GM12878 (cell line): ENCODE measurements around the gene TNS4. TPM values are rescaled to one million over a fixed set of nuclear protein-coding genes. Genes with fewer than 3 reads are reported as not detected.

Experiments used
- ATAC-seq: fragments of 200-7000 bp; cut with Tn5 transposase; 3 replicates; pipeline ENCODE4 v1.9.1; 2020; ENCODE audit warnings: mild to moderate bottlenecking, moderate library complexity
- BruUV-seq: library from RNA; stranded (reverse); fragments of 400-500 nt; replicated peaks from 2 replicates; lab custom pipeline; 2021; lab: Mats Ljungman, UMichigan
- CTCF ChIA-PET: fragments of 300-600 bp; sonication (Branson Sonifier 250); formaldehyde crosslinking; extraction: SDS; loops from one replicate; lab custom pipeline; 2021; ENCODE audit warnings: inconsistent platforms; lab: Yijun Ruan, JAX
- POLR2A ChIA-PET: fragments of 350-600 bp; formaldehyde crosslinking; extraction: SDS; loops from one replicate; lab custom pipeline; 2021; ENCODE audit warnings: inconsistent platforms; lab: Charles Lee
- RAD21 ChIA-PET: fragments of 300-600 bp; sonication (Branson Sonifier 250); formaldehyde crosslinking; loops from one replicate; lab custom pipeline; 2023; ENCODE audit warnings: antibody characterized with exemption; ENCODE audit not compliant: unreplicated experiment; lab: Charles Lee
- SMC1A ChIA-PET: fragments of 300-600 bp; sonication (Branson Sonifier 250); formaldehyde crosslinking; loops from one replicate; lab custom pipeline; 2023; ENCODE audit not compliant: unreplicated experiment, uncharacterized antibody; lab: Charles Lee
- DNase-seq: peaks from one replicate; pipeline ENCODE4 v3.0.0-alpha.2; 2011; ENCODE audit warnings: low read depth, low spot score
- FAIRE-seq: peaks from 3 replicates; lab custom pipeline; 2011; peaks lifted over from hg19 to GRCh38; lab: Jason Lieb, UNC
- H2AFZ ChIP-seq: 2 replicates; pipeline ENCODE4 v1.6.0; 2011; ENCODE audit warnings: low read depth, low read length, control low read depth; ENCODE audit not compliant: control insufficient read depth
- H3K27ac ChIP-seq: 2 replicates; pipeline ENCODE4 v1.5.1; 2011; ENCODE audit warnings: control low read depth; ENCODE audit not compliant: control insufficient read depth, insufficient read depth
- H3K27me3 ChIP-seq, 2 experiments: replicated peaks in 1 of 2; 2 replicates each; pipeline versions ENCODE4 v1.6.0 to v1.6.1; 2011; ENCODE audit warnings: low read length in 1 of 2; ENCODE audit not compliant: control insufficient read depth in 2 of 2, insufficient read depth in 2 of 2
- H3K36me3 ChIP-seq, 2 experiments: 2 replicates each; pipeline ENCODE4 v1.5.1; 2011; ENCODE audit warnings: low read length in 1 of 2; ENCODE audit not compliant: control insufficient read depth in 2 of 2, insufficient read depth in 2 of 2
- H3K4me1 ChIP-seq: 2 replicates; pipeline ENCODE4 v1.6.1; 2011; ENCODE audit warnings: mild to moderate bottlenecking, low read length, moderate library complexity, mixed read lengths; ENCODE audit not compliant: control insufficient read depth, insufficient read depth
- H3K4me2 ChIP-seq: 2 replicates; pipeline ENCODE4 v1.6.0; 2011; ENCODE audit warnings: control low read depth; ENCODE audit not compliant: control insufficient read depth, insufficient read depth
- H3K4me3 ChIP-seq: fragments of 200-600 bp; sonication (generic); 2 replicates; pipeline ENCODE4 v1.5.1; 2016
- H3K79me2 ChIP-seq: 2 replicates; pipeline ENCODE4 v1.6.0; 2011; ENCODE audit warnings: low read length; ENCODE audit not compliant: control insufficient read depth, insufficient read depth
- H3K9ac ChIP-seq: 2 replicates; pipeline ENCODE4 v1.8.0; 2011; ENCODE audit warnings: low read length, control low read depth, mixed read lengths; ENCODE audit not compliant: control insufficient read depth, insufficient read depth
- H3K9me3 ChIP-seq: replicated peaks from 3 replicates; pipeline ENCODE4 v1.5.1; 2011; ENCODE audit warnings: mild to moderate bottlenecking, low read length; ENCODE audit not compliant: control insufficient read depth, insufficient read depth
- H4K20me1 ChIP-seq: 2 replicates; pipeline ENCODE4 v1.6.0; 2011; ENCODE audit not compliant: control insufficient read depth, insufficient read depth
- POLR2AphosphoS5 ChIP-seq: IDR thresholded peaks from 2 replicates; pipeline ENCODE4 v1.6.1; 2011; ENCODE audit warnings: mild to moderate bottlenecking, low read length, inconsistent platforms
- RUNX3 ChIP-seq: IDR thresholded peaks from 2 replicates; pipeline ENCODE4 v1.6.1; 2012; ENCODE audit warnings: low read length, inconsistent platforms
- in situ Hi-C: fragments of 300-500 bp; cut with MboI; formaldehyde crosslinking; loops from 9 replicates; pipeline ENCODE4 v1.14.3; 2018; ENCODE audit warnings: mixed read lengths
- intact Hi-C: fragments of 100-400 bp; cut with micrococcal nuclease; formaldehyde crosslinking; loops from one replicate; pipeline ENCODE4 v1.14.2; 2022; ENCODE audit not compliant: unreplicated experiment
- polyA plus RNA-seq, 11 experiments: library from polyadenylated mRNA; depleted of rRNA in 4 of 11; unstranded in 6 of 11; stranded (reverse) in 5 of 11; fragments of >200 nt; fragmentation: Nextera tagmentation in 4 of 11; fragmentation: Illumina TruSeq in 1 of 11; extraction: Ambion mirVana in 4 of 11; extraction: Trizol in 1 of 11; gene quantifications; 1 replicate in 1 of 11; 2 replicates in 10 of 11; pipeline versions ENCODE4 v1.2.1 to v1.2.3, GENCODE V29; 2011 to 2016; ENCODE audit warnings: inconsistent platforms in 2 of 11, missing spikeins in 2 of 11, low read depth in 1 of 11
- total RNA-seq, 4 experiments: library from RNA; depleted of rRNA in 3 of 4; stranded (reverse); fragments of >200 nt in 3 of 4; fragmentation: Illumina TruSeq in 1 of 4; extraction: Trizol in 1 of 4; gene quantifications; 2 replicates each; pipeline versions ENCODE4 v1.2.1 to v1.2.3, GENCODE V29; 2013 to 2021
- TF ChIP-seq, protein P1 (sequence below), 3 experiments: IDR thresholded peaks in 2 of 3; conservative IDR thresholded peaks in 1 of 3; 2 replicates each; pipeline ENCODE4 v1.5.1; 2011; ENCODE audit warnings: low read depth in 3 of 3, low read length in 3 of 3, mild to moderate bottlenecking in 3 of 3, control low read depth in 2 of 3, moderate library complexity in 2 of 3, inconsistent platforms in 1 of 3, mixed read lengths in 1 of 3; ENCODE audit not compliant: control insufficient read depth in 2 of 3, insufficient read depth in 1 of 3; ENCODE audit errors: extremely low read depth in 1 of 3

Gene TNS4
- total and polyA plus RNA-seq, 10 of the 15 experiments (the other 5 are each of a cell fraction or from before 2014, with no cell fraction given) = 0.10 to 0.90 (median 0.68) TPM; not detected in 2

DNA sequence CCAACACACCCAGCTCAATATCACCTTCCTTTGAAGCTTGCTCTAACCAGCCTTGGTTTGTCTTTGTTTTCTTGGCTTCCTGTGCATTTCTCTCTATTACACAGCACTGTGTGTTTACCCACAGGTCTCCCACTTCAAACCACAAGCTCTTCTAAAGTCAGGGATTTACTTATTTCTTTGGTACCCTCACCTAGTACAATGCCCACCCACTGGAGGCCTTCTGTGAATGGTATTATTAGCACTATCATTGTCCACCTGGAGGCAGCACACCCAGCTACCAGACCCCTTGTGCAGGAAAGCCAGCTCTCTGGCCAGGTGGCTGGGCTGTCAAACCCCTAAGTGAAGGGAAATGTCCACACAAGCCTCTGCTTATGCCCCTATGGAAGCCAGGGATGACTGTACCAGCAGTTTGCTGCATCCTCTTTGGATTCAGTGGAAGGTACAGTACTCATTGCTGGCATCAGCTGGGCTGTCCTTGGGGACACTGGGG, 74.4 kb downstream of the TNS4 start:
- in situ Hi-C loops = loop anchor here (25.0 kb wide), 1 partner anchor 110 kb away; no protein-coding TSS in a partner anchor
- RAD21 ChIA-PET = interaction anchor here (0.8 kb wide), 1 partner anchor 9 kb away, joined by 3 read pairs; the partner anchor contains the start of gene TOP2A

More for the DNA sequence above, 74.4 kb downstream of the TNS4 start:
- H2AFZ ChIP-seq = no peak overlapping the region
- FAIRE-seq (no peak), ATAC-seq (peak; percentile 59), DNase-seq (no peak)
- H3K9ac ChIP-seq = no peak overlapping the region
- no peak overlapping the region for H3K4me2 ChIP-seq
- H3K36me3 ChIP-seq = no peaks in the 10 kb centered on the region
- intact Hi-C loops = no loop called here
- TF ChIP-seq, protein P1, sequence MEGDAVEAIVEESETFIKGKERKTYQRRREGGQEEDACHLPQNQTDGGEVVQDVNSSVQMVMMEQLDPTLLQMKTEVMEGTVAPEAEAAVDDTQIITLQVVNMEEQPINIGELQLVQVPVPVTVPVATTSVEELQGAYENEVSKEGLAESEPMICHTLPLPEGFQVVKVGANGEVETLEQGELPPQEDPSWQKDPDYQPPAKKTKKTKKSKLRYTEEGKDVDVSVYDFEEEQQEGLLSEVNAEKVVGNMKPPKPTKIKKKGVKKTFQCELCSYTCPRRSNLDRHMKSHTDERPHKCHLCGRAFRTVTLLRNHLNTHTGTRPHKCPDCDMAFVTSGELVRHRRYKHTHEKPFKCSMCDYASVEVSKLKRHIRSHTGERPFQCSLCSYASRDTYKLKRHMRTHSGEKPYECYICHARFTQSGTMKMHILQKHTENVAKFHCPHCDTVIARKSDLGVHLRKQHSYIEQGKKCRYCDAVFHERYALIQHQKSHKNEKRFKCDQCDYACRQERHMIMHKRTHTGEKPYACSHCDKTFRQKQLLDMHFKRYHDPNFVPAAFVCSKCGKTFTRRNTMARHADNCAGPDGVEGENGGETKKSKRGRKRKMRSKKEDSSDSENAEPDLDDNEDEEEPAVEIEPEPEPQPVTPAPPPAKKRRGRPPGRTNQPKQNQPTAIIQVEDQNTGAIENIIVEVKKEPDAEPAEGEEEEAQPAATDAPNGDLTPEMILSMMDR (IDR thresholded peaks at IDR 0.05 in 2 of 3, conservative IDR thresholded peaks at IDR 0.05 in 1 of 3; ENCODE audit: control insufficient read depth in 2 of 3, extremely low read depth in 1 of 3, insufficient read depth in 1 of 3, low read depth in 3 of 3, low read length in 3 of 3) = 0 out of 6 replicates have a peak, but pooled peaks of 1 of the 3 experiments have one; percentile 0
- TF ChIP-seq RUNX3 (peak; percentile 68), POLR2AphosphoS5 (no peak)
- H4K20me1 ChIP-seq = no peaks in the 10 kb centered on the region
- CTCF ChIA-PET = interaction anchor here (0.8 to 2.4 kb wide), 14 partner anchors 10 to 207 kb away, joined by 3 to 15 read pairs (median 4); partner anchors contain the start of genes TOP2A and WIPF2
- POLR2A ChIA-PET = interaction anchor here (0.5 kb wide), 1 partner anchor 38 kb away, joined by 3 read pairs; no protein-coding TSS in a partner anchor
- H3K9me3 ChIP-seq = no peaks in the 10 kb centered on the region; the same call in 2 of the 3 replicates
- H3K4me3 ChIP-seq = no peak overlapping the region
- no TSS peak for BruUV-seq
- SMC1A ChIA-PET = interaction anchor here (0.8 to 2.1 kb wide), 7 partner anchors 9 to 106 kb away, joined by 3 to 9 read pairs (median 6); partner anchors contain the start of genes IGFBP4 and TOP2A
- peaks cover 0 to 3% of the 10 kb centered on the region in 2 experiments; a peak in 1 of 4 replicates for H3K27me3 ChIP-seq
- H3K27ac ChIP-seq = no peak overlapping the region
- no peaks in the 10 kb centered on the region for H3K79me2 ChIP-seq
- H3K4me1 ChIP-seq = peaks cover 2% of the 10 kb centered on the region; the same call in 1 of the 2 replicates

Other genes starting within 250 kb of the TNS4 start
Only the 7 nearest of the 9 such genes appear.
- 15.5 and 17.3 TPM in 2 replicates for gene RARA, start 192.4 kb downstream of the TNS4 start, total RNA-seq (2014; rRNA removed)
- 7.7 and 9.7 TPM in 2 replicates for gene RARA, start 192.4 kb downstream of the TNS4 start, total RNA-seq (2014; rRNA removed; fragmentation: Illumina TruSeq; extraction: Trizol)
- 33.6 and 34.8 TPM in 2 replicates for gene RARA, start 192.4 kb downstream of the TNS4 start, total RNA-seq (2021)
- gene RARA, start 192.4 kb downstream of the TNS4 start, polyA plus RNA-seq (2011; rRNA removed) = 3.1 and 7.8 TPM in 2 replicates
- gene RARA, start 192.4 kb downstream of the TNS4 start, polyA plus RNA-seq (2014; fragmentation: Illumina TruSeq; extraction: Trizol) = 8.0 and 23.8 TPM in 2 replicates
- under 1 TPM; 0.13 to 0.16 TPM for gene RARA, start 192.4 kb downstream of the TNS4 start, polyA plus RNA-seq (2014; fragmentation: Nextera tagmentation; extraction: Ambion mirVana)
- gene RARA, start 192.4 kb downstream of the TNS4 start, polyA plus RNA-seq (2014; rRNA removed) = 14.3 and 20.2 TPM in 2 replicates
- gene RARA, start 192.4 kb downstream of the TNS4 start, polyA plus RNA-seq (2016; fragmentation: Nextera tagmentation; extraction: Ambion mirVana) = 10 to 100 TPM; 12.9 to 15.4 TPM
- gene GJD3, start 136.9 kb downstream of the TNS4 start, total RNA-seq (2014; rRNA removed) = not detected in 2 replicates
- not detected in 2 replicates for gene GJD3, start 136.9 kb downstream of the TNS4 start, total RNA-seq (2014; rRNA removed; fragmentation: Illumina TruSeq; extraction: Trizol)
- gene GJD3, start 136.9 kb downstream of the TNS4 start, total RNA-seq (2021) = not detected in 2 replicates
- not detected in 2 replicates for gene GJD3, start 136.9 kb downstream of the TNS4 start, polyA plus RNA-seq (2011; rRNA removed)
- not detected in 2 replicates for gene GJD3, start 136.9 kb downstream of the TNS4 start, polyA plus RNA-seq (2014; fragmentation: Illumina TruSeq; extraction: Trizol)
- not detected for gene GJD3, start 136.9 kb downstream of the TNS4 start, polyA plus RNA-seq (2014; fragmentation: Nextera tagmentation; extraction: Ambion mirVana)
- not detected in 2 replicates for gene GJD3, start 136.9 kb downstream of the TNS4 start, polyA plus RNA-seq (2014; rRNA removed)
- 1 to 10 TPM in 1 of 2 experiments, not detected in 1; 1.6 TPM for gene GJD3, start 136.9 kb downstream of the TNS4 start, polyA plus RNA-seq (2016; fragmentation: Nextera tagmentation; extraction: Ambion mirVana)
- gene TOP2A, start 83.7 kb downstream of the TNS4 start, total RNA-seq (2014; rRNA removed) = 155 and 182 TPM in 2 replicates
- gene TOP2A, start 83.7 kb downstream of the TNS4 start, total RNA-seq (2014; rRNA removed; fragmentation: Illumina TruSeq; extraction: Trizol) = 240 and 243 TPM in 2 replicates
- 214 and 230 TPM in 2 replicates for gene TOP2A, start 83.7 kb downstream of the TNS4 start, total RNA-seq (2021)
- 275 and 463 TPM in 2 replicates for gene TOP2A, start 83.7 kb downstream of the TNS4 start, polyA plus RNA-seq (2011; rRNA removed)
- 199 and 258 TPM in 2 replicates for gene TOP2A, start 83.7 kb downstream of the TNS4 start, polyA plus RNA-seq (2014; fragmentation: Illumina TruSeq; extraction: Trizol)
- 100 to 1,000 TPM; 149 to 236 TPM for gene TOP2A, start 83.7 kb downstream of the TNS4 start, polyA plus RNA-seq (2014; fragmentation: Nextera tagmentation; extraction: Ambion mirVana)
- gene TOP2A, start 83.7 kb downstream of the TNS4 start, polyA plus RNA-seq (2014; rRNA removed) = 90.5 and 117 TPM in 2 replicates
- 100 to 1,000 TPM; 234 to 239 TPM for gene TOP2A, start 83.7 kb downstream of the TNS4 start, polyA plus RNA-seq (2016; fragmentation: Nextera tagmentation; extraction: Ambion mirVana)
- gene IGFBP4, start 58.2 kb downstream of the TNS4 start, total RNA-seq (2014; rRNA removed) = 3.6 and 4.3 TPM in 2 replicates
- gene IGFBP4, start 58.2 kb downstream of the TNS4 start, total RNA-seq (2014; rRNA removed; fragmentation: Illumina TruSeq; extraction: Trizol) = 4.2 and 4.7 TPM in 2 replicates
- 22.3 and 23.3 TPM in 2 replicates for gene IGFBP4, start 58.2 kb downstream of the TNS4 start, total RNA-seq (2021)
- 10.3 and 14.5 TPM in 2 replicates for gene IGFBP4, start 58.2 kb downstream of the TNS4 start, polyA plus RNA-seq (2011; rRNA removed)
- 8.3 and 8.7 TPM in 2 replicates for gene IGFBP4, start 58.2 kb downstream of the TNS4 start, polyA plus RNA-seq (2014; fragmentation: Illumina TruSeq; extraction: Trizol)
- gene IGFBP4, start 58.2 kb downstream of the TNS4 start, polyA plus RNA-seq (2014; fragmentation: Nextera tagmentation; extraction: Ambion mirVana) = 1 to 10 TPM; 2.4 to 5.0 TPM
- 10.2 and 11.5 TPM in 2 replicates for gene IGFBP4, start 58.2 kb downstream of the TNS4 start, polyA plus RNA-seq (2014; rRNA removed)
- gene IGFBP4, start 58.2 kb downstream of the TNS4 start, polyA plus RNA-seq (2016; fragmentation: Nextera tagmentation; extraction: Ambion mirVana) = 10 to 100 TPM in 1 of 2 experiments, 1 to 10 TPM in 1; 3.0 to 19.6 TPM
- 235 and 242 TPM in 2 replicates for gene CCR7, start 63.8 kb upstream of the TNS4 start, total RNA-seq (2014; rRNA removed)
- 131 and 136 TPM in 2 replicates for gene CCR7, start 63.8 kb upstream of the TNS4 start, total RNA-seq (2014; rRNA removed; fragmentation: Illumina TruSeq; extraction: Trizol)
- gene CCR7, start 63.8 kb upstream of the TNS4 start, total RNA-seq (2021) = 192 and 209 TPM in 2 replicates
- 696 and 1,171 TPM in 2 replicates for gene CCR7, start 63.8 kb upstream of the TNS4 start, polyA plus RNA-seq (2011; rRNA removed)
- 171 and 245 TPM in 2 replicates for gene CCR7, start 63.8 kb upstream of the TNS4 start, polyA plus RNA-seq (2014; fragmentation: Illumina TruSeq; extraction: Trizol)
- gene CCR7, start 63.8 kb upstream of the TNS4 start, polyA plus RNA-seq (2014; fragmentation: Nextera tagmentation; extraction: Ambion mirVana) = 100 to 1,000 TPM; 235 to 294 TPM
- gene CCR7, start 63.8 kb upstream of the TNS4 start, polyA plus RNA-seq (2014; rRNA removed) = 258 and 274 TPM in 2 replicates
- 100 to 1,000 TPM; 571 to 606 TPM for gene CCR7, start 63.8 kb upstream of the TNS4 start, polyA plus RNA-seq (2016; fragmentation: Nextera tagmentation; extraction: Ambion mirVana)
- 91.5 and 109 TPM in 2 replicates for gene SMARCE1, start 146.2 kb upstream of the TNS4 start, total RNA-seq (2014; rRNA removed)
- 137 and 141 TPM in 2 replicates for gene SMARCE1, start 146.2 kb upstream of the TNS4 start, total RNA-seq (2014; rRNA removed; fragmentation: Illumina TruSeq; extraction: Trizol)
- gene SMARCE1, start 146.2 kb upstream of the TNS4 start, total RNA-seq (2021) = 114 and 123 TPM in 2 replicates
- 87.9 and 109 TPM in 2 replicates for gene SMARCE1, start 146.2 kb upstream of the TNS4 start, polyA plus RNA-seq (2011; rRNA removed)
- 171 and 201 TPM in 2 replicates for gene SMARCE1, start 146.2 kb upstream of the TNS4 start, polyA plus RNA-seq (2014; fragmentation: Illumina TruSeq; extraction: Trizol)
- 100 to 1,000 TPM; 124 to 145 TPM for gene SMARCE1, start 146.2 kb upstream of the TNS4 start, polyA plus RNA-seq (2014; fragmentation: Nextera tagmentation; extraction: Ambion mirVana)
- 92.9 and 95.7 TPM in 2 replicates for gene SMARCE1, start 146.2 kb upstream of the TNS4 start, polyA plus RNA-seq (2014; rRNA removed)
- 100 to 1,000 TPM; 184 to 191 TPM for gene SMARCE1, start 146.2 kb upstream of the TNS4 start, polyA plus RNA-seq (2016; fragmentation: Nextera tagmentation; extraction: Ambion mirVana)
- 0.51 and 0.60 TPM in 2 replicates for gene KRT222, start 163.6 kb upstream of the TNS4 start, total RNA-seq (2014; rRNA removed)
- 0.37 and 0.54 TPM in 2 replicates for gene KRT222, start 163.6 kb upstream of the TNS4 start, total RNA-seq (2014; rRNA removed; fragmentation: Illumina TruSeq; extraction: Trizol)
- gene KRT222, start 163.6 kb upstream of the TNS4 start, total RNA-seq (2021) = 0.08 and 0.21 TPM in 2 replicates
- 6.4 and 10.6 TPM in 2 replicates for gene KRT222, start 163.6 kb upstream of the TNS4 start, polyA plus RNA-seq (2011; rRNA removed)
- gene KRT222, start 163.6 kb upstream of the TNS4 start, polyA plus RNA-seq (2014; fragmentation: Illumina TruSeq; extraction: Trizol) = 0.44 and 1.1 TPM in 2 replicates
- under 1 TPM; 0.74 to 0.95 TPM for gene KRT222, start 163.6 kb upstream of the TNS4 start, polyA plus RNA-seq (2014; fragmentation: Nextera tagmentation; extraction: Ambion mirVana)
- 0.20 and 0.32 TPM in 2 replicates for gene KRT222, start 163.6 kb upstream of the TNS4 start, polyA plus RNA-seq (2014; rRNA removed)
- gene KRT222, start 163.6 kb upstream of the TNS4 start, polyA plus RNA-seq (2016; fragmentation: Nextera tagmentation; extraction: Ambion mirVana) = under 1 TPM in 1 of 2 experiments, not detected in 1; 0.31 TPM